ENCODE measurements around the gene ANKS1B. TPM values are rescaled to one million over a fixed set of nuclear protein-coding genes. Genes with fewer than 3 reads are reported as not detected.

ANKS1B gene
- total RNA-seq, 1 experiment from 2014 or later, result 5.8 TPM

DNA sequence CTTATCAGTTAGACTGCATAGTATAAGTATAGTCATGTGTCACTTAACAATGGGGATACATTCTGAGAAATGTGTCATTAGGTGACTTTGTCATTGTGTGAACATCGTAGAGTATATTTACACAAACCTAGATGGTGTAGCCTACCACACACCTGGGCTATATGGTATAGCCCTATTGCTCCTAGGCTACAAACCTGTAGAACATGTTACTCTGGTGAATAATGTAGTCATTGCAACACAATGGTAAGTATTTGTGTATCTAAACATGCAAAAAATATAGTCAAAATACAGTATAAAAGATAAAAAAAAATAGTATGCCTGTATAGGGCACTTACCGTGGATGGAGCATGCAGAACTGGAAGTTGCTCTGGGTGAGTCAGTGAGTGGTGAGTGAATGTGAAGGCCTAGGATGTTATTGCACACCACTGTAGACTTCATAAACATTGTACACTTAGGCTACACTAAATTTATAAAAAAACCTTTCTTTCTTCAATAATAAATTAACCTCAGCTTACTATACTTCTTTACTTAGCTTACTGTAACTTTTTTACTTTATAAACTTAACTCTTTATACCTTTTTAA, 40.3 kb upstream of the ANKS1B start:
- TF ChIP-seq, protein P1, sequence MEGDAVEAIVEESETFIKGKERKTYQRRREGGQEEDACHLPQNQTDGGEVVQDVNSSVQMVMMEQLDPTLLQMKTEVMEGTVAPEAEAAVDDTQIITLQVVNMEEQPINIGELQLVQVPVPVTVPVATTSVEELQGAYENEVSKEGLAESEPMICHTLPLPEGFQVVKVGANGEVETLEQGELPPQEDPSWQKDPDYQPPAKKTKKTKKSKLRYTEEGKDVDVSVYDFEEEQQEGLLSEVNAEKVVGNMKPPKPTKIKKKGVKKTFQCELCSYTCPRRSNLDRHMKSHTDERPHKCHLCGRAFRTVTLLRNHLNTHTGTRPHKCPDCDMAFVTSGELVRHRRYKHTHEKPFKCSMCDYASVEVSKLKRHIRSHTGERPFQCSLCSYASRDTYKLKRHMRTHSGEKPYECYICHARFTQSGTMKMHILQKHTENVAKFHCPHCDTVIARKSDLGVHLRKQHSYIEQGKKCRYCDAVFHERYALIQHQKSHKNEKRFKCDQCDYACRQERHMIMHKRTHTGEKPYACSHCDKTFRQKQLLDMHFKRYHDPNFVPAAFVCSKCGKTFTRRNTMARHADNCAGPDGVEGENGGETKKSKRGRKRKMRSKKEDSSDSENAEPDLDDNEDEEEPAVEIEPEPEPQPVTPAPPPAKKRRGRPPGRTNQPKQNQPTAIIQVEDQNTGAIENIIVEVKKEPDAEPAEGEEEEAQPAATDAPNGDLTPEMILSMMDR (IDR thresholded peaks at IDR 0.05), result no peak
- TF ChIP-seq ATF1 (CRISPR knock-in tag; IDR thresholded peaks at IDR 0.05), result no peak
- TF ChIP-seq, protein P2, sequence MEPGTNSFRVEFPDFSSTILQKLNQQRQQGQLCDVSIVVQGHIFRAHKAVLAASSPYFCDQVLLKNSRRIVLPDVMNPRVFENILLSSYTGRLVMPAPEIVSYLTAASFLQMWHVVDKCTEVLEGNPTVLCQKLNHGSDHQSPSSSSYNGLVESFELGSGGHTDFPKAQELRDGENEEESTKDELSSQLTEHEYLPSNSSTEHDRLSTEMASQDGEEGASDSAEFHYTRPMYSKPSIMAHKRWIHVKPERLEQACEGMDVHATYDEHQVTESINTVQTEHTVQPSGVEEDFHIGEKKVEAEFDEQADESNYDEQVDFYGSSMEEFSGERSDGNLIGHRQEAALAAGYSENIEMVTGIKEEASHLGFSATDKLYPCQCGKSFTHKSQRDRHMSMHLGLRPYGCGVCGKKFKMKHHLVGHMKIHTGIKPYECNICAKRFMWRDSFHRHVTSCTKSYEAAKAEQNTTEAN (CRISPR knock-in tag; IDR thresholded peaks at IDR 0.05), result no peak
- no peak for TF ChIP-seq ZNF219 (CRISPR knock-in tag; IDR thresholded peaks at IDR 0.05; ENCODE audit: borderline replicate concordance)
- TF ChIP-seq, protein P3, sequence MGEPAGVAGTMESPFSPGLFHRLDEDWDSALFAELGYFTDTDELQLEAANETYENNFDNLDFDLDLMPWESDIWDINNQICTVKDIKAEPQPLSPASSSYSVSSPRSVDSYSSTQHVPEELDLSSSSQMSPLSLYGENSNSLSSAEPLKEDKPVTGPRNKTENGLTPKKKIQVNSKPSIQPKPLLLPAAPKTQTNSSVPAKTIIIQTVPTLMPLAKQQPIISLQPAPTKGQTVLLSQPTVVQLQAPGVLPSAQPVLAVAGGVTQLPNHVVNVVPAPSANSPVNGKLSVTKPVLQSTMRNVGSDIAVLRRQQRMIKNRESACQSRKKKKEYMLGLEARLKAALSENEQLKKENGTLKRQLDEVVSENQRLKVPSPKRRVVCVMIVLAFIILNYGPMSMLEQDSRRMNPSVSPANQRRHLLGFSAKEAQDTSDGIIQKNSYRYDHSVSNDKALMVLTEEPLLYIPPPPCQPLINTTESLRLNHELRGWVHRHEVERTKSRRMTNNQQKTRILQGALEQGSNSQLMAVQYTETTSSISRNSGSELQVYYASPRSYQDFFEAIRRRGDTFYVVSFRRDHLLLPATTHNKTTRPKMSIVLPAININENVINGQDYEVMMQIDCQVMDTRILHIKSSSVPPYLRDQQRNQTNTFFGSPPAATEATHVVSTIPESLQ (CRISPR knock-in tag; IDR thresholded peaks at IDR 0.05), result no peak
- TF ChIP-seq NR3C1 (CRISPR knock-in tag; conservative IDR thresholded peaks at IDR 0.05; ENCODE audit: low read depth), result no peak
- TF ChIP-seq, protein P4, sequence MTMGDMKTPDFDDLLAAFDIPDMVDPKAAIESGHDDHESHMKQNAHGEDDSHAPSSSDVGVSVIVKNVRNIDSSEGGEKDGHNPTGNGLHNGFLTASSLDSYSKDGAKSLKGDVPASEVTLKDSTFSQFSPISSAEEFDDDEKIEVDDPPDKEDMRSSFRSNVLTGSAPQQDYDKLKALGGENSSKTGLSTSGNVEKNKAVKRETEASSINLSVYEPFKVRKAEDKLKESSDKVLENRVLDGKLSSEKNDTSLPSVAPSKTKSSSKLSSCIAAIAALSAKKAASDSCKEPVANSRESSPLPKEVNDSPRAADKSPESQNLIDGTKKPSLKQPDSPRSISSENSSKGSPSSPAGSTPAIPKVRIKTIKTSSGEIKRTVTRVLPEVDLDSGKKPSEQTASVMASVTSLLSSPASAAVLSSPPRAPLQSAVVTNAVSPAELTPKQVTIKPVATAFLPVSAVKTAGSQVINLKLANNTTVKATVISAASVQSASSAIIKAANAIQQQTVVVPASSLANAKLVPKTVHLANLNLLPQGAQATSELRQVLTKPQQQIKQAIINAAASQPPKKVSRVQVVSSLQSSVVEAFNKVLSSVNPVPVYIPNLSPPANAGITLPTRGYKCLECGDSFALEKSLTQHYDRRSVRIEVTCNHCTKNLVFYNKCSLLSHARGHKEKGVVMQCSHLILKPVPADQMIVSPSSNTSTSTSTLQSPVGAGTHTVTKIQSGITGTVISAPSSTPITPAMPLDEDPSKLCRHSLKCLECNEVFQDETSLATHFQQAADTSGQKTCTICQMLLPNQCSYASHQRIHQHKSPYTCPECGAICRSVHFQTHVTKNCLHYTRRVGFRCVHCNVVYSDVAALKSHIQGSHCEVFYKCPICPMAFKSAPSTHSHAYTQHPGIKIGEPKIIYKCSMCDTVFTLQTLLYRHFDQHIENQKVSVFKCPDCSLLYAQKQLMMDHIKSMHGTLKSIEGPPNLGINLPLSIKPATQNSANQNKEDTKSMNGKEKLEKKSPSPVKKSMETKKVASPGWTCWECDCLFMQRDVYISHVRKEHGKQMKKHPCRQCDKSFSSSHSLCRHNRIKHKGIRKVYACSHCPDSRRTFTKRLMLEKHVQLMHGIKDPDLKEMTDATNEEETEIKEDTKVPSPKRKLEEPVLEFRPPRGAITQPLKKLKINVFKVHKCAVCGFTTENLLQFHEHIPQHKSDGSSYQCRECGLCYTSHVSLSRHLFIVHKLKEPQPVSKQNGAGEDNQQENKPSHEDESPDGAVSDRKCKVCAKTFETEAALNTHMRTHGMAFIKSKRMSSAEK (CRISPR knock-in tag; IDR thresholded peaks at IDR 0.05; ENCODE audit: borderline replicate concordance), result no peak
- TF ChIP-seq MAX (CRISPR knock-in tag; IDR thresholded peaks at IDR 0.05), result no peak
- TF ChIP-seq, protein P5, sequence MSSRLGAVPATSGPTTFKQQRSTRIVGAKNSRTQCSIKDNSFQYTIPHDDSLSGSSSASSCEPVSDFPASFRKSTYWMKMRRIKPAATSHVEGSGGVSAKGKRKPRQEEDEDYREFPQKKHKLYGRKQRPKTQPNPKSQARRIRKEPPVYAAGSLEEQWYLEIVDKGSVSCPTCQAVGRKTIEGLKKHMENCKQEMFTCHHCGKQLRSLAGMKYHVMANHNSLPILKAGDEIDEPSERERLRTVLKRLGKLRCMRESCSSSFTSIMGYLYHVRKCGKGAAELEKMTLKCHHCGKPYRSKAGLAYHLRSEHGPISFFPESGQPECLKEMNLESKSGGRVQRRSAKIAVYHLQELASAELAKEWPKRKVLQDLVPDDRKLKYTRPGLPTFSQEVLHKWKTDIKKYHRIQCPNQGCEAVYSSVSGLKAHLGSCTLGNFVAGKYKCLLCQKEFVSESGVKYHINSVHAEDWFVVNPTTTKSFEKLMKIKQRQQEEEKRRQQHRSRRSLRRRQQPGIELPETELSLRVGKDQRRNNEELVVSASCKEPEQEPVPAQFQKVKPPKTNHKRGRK (CRISPR knock-in tag; IDR thresholded peaks at IDR 0.05; ENCODE audit: borderline replicate concordance), result no peak
- no peak for TF ChIP-seq FOXJ3 (CRISPR knock-in tag; IDR thresholded peaks at IDR 0.05; ENCODE audit: borderline replicate concordance)
- ATAC-seq, result no peak
- CTCF ChIA-PET, result no interaction called here
- POLR2A ChIA-PET, result no interaction called here
- Mint-ChIP-seq H3K27me3 (ENCODE audit: low read depth) (no peaks in the 10 kb centered on the region), H3K27ac (no peak overlapping the region), H3K9me3 (peaks cover 13% of the 10 kb centered on the region), H3K4me3 (no peak overlapping the region), H3K36me3 (peaks cover 6% of the 10 kb centered on the region; the same call in 1 of the 2 replicates), H3K4me1 (peaks cover 4% of the 10 kb centered on the region; the same call in 1 of the 2 replicates)
- no peak for DNase-seq (ENCODE audit: low spot score)

GRCh38 chr12:100020370-100020769, 35.6 kb upstream of the ANKS1B start:
- Mint-ChIP-seq H3K36me3 (peaks cover 6% of the 10 kb centered on the region; the same call in 1 of the 2 replicates), H3K4me3 (no peak overlapping the region), H3K9me3 (peaks cover 26% of the 10 kb centered on the region), H3K27ac (no peak overlapping the region), H3K27me3 (ENCODE audit: low read depth) (no peaks in the 10 kb centered on the region; the same call in 1 of the 2 replicates), H3K4me1 (peaks cover 4% of the 10 kb centered on the region; the same call in 1 of the 2 replicates)
- POLR2A ChIA-PET, result interaction anchor here (1.0 kb wide), 1 partner anchor 37 kb away, joined by 3 read pairs; no protein-coding TSS in a partner anchor
- ATAC-seq, result peak; percentile 58
- CTCF ChIA-PET, result interaction anchor here (1.3 kb wide), 1 partner anchor 634 kb away, joined by 4 read pairs; no protein-coding TSS in a partner anchor
- no peak for DNase-seq (ENCODE audit: low spot score)
- TF ChIP-seq TP53 (CRISPR knock-in tag; IDR thresholded peaks at IDR 0.05), result no peak
- TF ChIP-seq ETV6 (CRISPR knock-in tag; IDR thresholded peaks at IDR 0.05), result no peak
- no peak for TF ChIP-seq GRHL2 (CRISPR knock-in tag; IDR thresholded peaks at IDR 0.05; ENCODE audit: insufficient replicate concordance, severe bottlenecking)
- TF ChIP-seq TEAD1 (CRISPR knock-in tag; IDR thresholded peaks at IDR 0.05), result no peak
- TF ChIP-seq HMGXB4 (CRISPR knock-in tag; IDR thresholded peaks at IDR 0.05), result no peak
- no peak for TF ChIP-seq ZNF121 (CRISPR knock-in tag; IDR thresholded peaks at IDR 0.05)
- TF ChIP-seq JAZF1 (CRISPR knock-in tag; IDR thresholded peaks at IDR 0.05), result no peak
- TF ChIP-seq, protein P6, sequence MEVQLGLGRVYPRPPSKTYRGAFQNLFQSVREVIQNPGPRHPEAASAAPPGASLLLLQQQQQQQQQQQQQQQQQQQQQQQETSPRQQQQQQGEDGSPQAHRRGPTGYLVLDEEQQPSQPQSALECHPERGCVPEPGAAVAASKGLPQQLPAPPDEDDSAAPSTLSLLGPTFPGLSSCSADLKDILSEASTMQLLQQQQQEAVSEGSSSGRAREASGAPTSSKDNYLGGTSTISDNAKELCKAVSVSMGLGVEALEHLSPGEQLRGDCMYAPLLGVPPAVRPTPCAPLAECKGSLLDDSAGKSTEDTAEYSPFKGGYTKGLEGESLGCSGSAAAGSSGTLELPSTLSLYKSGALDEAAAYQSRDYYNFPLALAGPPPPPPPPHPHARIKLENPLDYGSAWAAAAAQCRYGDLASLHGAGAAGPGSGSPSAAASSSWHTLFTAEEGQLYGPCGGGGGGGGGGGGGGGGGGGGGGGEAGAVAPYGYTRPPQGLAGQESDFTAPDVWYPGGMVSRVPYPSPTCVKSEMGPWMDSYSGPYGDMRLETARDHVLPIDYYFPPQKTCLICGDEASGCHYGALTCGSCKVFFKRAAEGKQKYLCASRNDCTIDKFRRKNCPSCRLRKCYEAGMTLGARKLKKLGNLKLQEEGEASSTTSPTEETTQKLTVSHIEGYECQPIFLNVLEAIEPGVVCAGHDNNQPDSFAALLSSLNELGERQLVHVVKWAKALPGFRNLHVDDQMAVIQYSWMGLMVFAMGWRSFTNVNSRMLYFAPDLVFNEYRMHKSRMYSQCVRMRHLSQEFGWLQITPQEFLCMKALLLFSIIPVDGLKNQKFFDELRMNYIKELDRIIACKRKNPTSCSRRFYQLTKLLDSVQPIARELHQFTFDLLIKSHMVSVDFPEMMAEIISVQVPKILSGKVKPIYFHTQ (CRISPR knock-in tag; IDR thresholded peaks at IDR 0.05), result no peak
